ENCODE data around the gene RRAGD.

The RRAGD gene

DNA sequence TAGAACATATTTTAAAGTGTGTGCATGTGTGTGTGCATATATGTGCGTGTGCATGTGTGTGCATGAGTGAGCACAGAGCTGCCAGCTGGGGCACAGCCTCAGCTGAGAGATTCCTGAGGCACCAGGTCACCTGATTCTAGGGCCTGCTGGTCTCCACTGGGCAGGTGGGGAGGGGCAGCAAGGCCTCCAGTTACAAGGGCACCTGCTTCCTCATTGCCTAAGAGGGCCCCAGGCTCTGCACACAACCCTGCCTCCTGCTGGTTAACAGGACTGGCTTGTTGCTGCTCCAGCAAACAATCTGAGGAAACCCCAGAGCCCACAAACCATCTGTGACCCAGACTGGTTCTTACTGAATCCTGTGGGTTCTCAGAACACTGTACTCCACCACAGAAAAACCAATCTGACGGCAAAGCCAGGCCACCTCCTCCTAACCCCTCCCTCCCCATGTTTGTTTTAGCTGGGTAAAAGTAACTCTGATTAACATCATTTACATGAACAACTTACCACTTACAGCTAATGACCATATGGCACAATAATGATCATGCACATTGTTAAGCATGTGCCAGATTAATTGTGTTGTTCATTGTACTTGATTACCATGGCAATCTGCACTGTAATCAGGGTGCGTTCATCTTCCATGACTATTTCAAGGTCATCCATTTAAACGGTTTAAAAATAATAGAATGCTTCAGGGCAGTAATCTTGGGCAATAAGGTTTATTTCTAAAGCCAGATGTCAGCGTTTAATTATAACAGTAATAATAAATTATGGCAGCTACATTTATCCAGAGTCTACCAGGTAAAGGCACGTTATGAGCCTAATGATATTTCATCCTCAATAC lies 36.4 kb downstream of the RRAGD start:
- peak; percentile 93 for DNase-seq

DNA sequence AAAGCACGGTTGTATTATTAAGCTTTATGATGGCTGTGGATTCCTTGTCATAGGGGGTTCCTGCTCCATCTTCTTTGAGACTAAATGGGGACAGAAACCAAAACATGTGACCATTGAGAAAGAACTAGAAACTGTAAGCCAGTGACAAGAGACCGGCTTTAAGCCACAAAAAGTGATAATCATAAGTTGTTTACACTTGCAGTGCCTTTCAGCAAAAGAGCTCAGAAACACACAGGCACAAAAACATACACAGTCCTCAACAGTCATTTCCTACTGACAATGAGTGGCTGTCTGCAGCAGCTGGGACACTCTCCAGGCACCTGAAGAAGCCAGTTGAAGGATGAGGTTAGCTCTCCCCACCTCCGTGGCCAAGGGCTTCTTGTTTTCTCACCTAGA lies 39.6 kb downstream of the RRAGD start:
- DNase-seq: no peak

DNA sequence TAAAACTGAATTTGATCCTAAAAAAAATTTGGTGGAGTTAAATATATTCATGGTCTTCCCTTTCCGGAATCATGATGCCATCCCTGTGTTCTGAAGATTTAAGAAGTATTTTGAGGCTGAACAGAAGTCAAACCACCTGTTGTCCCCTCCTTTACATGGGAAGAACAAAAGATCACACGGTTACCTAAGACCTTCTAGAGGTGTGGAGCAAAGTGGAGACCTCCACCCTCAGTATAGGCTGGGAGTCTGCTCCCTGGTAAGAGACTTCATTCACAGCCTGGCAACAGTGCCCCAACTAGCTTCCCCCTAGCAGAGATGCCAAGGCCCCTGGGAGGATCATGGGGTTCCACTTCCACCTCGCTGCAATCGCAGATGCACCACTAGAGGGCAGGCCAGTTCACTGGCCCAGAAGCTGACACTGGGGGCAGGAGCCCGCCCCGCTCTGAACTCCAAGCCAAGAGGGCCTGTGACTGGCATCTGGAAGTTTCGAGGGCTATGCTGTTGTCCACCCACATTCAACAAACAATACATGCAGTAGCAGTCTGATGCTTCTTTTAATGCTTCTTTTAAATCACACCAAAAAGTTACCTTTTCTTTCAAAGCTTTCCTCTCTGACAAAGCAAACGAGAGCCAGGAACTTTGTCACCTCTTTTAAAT lies 40.1 kb downstream of the RRAGD start:
- peak; percentile 77 for DNase-seq

DNA sequence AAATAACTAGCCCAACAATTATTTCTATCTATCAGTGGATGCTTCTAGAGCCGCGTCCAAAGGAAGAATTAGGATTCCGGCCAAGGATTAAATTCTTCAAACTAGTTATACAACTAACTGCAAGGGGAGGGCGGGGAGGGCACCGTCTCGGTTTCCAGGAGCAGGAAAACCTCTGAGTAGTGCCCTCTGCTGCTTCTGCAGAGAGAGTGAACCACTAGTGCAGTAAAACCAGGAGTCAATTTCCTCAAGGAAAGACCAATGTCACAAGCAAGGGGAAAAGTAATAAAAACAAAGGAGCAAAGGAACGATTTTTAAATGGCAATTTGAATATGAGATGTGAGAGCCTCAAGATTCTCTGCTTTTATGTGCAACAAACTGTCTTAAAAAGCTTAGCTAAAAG lies 43.1 kb downstream of the RRAGD start:
- no peak for DNase-seq

DNA sequence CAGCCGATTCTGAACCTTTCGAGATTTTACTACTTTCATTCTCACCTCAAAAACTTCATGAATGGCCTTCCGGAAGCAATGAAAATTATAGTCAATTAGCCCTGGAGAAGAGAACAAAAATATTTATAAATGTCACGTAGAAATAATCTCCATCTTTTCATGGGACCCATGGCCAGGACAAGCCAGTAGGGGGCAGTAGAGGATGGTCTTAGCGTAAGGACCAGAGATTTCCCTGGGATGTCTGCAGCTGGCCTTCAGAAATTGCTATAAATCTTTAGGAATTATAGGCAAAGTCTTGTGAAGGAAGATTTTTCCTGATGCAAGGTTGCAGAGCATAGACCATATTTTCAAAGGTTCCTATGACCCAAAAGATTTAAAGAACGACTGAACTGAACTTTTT lies 44.0 kb downstream of the RRAGD start:
- peak; percentile 76 for DNase-seq

DNA sequence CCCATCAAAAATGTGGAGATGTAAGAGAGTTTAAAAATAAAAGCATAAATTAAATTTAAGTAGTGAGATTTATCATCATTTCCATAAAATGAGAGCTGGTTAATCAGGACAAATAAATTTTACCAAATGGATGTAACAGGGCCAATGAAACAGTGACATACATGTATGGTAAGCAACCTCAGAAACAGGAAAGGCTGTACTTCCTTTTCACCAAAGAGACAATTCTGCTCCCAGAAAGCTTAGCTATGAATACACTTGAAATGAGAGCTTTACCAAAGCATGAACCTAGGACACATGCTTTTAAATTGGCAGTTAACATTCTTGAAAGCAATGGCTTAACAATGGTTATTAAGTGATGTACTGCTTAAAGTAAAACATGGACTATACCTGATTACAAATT lies 47.5 kb downstream of the RRAGD start:
- DNase-seq: no peak

DNA sequence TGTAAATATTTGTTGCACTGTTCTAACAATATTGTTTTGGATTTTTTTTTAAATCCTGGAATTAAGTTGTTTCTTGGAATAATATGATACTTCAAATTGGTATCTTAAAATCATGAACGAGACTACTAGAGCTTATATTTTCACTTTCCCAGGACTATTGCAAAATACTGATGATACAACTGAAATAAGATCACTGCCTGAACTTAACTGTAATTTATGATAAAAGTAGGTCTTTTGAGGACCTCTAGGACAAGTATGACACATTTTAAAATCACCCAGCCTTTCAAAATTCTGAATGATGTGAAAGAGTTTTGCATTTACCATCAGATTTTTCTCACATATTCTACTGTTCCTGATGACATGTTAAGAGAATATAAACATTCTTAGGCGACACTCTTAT lies 50.9 kb downstream of the RRAGD start:
- DNase-seq: no peak

DNA sequence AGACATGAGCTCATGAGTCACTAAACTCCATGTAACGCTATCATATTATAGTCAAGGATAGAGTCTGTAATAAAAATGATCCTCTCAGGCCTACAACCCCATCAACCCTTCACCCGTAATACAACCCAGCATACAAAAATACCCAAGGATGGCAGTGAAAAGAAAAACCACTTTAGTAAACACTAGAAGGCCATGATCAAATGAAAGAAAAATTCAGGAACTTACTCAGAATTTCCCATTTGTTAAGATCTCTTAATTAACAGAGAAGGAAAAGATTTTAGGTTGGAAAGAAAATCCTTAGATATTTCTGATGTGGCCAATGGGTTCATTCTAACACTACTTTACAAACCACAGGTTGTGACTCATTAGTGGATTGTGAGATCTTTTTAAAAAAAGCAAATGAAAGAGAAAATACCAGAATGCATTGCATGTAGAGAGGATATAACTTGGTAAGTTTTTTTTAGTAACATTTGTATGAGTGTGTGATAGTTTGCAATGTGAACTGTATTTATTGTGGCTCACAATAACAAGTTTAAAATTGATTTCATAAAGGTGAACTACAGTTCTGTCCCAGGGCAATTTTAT lies 51.6 kb downstream of the RRAGD start:
- DNase-seq: no peak

DNA sequence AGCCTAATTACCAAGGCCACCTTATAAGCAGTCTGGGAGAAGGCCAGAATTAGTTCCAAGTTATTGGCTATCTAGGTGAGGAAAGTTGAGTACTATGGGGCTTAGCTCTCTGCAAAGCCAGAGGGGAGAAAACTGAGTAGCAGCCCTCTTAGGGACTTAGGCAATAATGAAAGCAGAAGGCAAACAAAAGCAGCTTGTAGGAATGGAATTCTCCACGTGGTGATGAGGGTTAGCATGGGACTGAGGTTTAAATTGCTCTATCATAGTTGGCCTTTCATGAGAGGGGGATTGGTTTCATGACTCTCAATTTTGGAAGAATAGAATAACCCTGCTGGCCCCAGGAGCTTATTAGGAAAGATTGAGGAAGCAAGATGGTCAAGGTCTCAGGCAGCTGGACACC lies 52.5 kb downstream of the RRAGD start:
- DNase-seq: peak; percentile 18

DNA sequence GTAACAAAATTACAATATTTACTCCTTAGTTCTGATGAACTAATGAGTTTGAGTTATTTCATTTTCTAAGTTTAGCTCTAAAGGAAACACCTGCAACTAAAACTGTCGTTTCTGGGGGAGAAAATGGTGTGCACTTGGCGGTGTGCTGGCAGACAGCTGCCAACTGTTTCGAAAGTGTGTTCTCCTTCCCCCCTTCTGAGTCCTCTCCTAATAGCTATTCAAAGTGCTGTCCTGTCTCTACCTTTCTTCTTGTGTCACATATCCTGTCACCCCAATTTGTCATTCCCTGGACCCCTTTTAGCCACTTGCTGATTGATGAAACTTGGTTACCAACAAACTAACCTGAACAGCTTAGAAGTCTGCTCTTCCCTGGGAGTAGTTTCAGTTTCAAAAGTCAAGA lies 54.7 kb downstream of the RRAGD start:
- DNase-seq: no peak

DNA sequence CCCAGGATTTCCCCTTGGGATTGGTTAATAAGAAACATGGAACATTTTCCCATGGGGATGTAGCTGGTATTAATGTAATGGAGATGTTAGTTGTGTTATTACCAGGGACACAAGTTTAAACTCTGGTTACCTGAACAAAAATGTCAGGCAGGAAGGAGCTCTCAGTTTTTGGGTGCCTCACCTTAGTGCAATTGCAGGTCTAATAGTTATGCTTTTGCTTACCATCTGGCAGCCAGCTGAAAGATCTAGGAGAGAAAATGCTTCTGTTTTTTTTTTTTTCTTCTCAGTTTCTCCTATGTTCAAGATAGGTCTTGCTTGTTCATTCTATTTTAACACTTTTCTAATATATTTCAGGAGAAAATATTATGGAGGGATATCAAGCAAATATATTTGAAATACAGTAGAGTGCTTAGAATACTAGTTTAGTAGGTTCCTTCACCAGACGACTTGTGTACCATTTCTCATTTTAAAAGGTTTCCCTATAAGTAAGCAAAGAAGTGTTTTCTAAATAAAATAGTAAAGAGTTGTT lies 55.4 kb downstream of the RRAGD start:
- DNase-seq: no peak

DNA sequence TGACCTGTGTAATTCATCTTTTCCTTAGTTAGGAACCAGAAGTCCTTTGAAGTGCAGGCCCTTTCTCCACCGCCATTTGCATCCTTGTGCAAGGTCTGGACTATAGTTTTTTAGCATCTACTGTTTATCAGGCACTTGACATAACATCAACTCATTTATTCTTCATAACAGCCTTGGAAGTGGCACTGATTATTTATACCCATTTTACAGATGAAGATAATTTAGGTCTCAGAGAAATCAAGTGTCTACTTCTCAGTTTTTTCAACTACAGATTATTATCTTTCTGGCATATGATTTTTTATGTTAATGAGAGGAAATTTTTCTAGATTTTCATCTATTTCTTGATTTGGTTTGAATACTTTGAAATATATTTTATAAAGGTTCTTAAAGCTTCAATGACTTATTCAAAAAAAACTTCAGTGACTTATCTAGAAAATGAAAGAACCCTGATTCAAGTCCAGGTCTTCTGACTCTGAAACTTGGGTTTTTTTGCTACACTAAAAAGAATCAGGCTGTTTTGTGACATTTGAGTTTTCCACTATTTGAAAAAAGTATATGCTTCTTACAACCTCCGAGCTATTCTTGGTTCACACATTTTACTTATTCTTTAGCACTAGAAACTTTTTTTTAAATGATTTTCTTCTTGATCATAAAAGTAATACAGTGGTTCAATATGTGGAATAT lies 56.4 kb downstream of the RRAGD start:
- no peak for DNase-seq

DNA sequence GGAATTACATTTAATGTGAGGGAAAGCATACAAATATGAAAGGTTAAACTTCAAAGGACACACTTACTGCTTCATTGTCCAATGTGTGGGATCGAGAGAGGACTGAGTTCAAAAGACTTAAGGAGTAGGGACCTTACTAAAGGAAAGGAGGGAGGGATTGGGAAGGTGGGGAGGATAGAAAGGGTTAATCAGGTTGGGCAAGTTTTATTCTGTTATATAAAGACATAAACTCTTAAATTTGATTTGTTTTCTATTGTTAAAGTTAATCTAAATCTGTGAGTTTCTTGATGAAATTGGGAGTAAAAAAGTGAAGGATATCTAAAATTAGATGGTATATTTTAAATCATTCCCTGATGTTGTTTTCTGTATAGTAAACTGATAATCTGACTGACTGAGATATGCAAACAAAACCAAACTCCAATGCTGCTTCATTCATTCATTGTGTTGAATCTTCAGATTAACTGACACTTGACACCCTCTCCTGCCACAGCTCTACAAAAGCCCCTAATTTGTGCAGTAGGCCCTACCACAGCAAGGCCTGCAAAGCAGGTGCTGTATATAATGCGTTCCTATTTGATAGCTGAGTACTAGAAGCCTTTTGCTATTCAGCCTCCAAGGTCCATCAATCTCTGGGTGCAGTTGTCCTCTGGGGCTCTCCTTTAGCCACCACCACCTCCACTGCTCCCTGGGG lies 58.2 kb downstream of the RRAGD start:
- peak; percentile 81 for DNase-seq

DNA sequence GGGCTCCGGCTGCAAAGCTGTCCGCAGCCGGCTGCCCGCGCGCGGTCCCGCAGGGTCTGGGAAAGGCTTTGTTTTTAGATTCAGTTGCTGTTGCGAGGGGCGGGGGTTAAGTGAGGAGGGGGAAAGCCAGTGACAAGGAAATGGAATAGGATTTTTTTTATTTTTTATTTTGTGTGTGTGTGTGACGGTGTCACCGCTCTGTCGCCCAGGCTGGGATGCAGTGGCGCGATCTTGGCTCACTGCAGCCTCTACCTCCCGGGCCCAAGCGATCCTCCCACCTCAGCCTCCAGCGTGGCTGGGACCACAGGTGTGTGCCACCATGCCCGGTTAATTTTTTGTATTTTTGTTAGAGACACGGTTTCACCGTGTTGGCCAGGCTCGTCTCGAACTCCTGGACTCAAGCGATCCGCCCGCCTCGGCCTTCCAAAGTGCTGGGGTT lies 58.9 kb downstream of the RRAGD start:
- DNase-seq: no peak

DNA sequence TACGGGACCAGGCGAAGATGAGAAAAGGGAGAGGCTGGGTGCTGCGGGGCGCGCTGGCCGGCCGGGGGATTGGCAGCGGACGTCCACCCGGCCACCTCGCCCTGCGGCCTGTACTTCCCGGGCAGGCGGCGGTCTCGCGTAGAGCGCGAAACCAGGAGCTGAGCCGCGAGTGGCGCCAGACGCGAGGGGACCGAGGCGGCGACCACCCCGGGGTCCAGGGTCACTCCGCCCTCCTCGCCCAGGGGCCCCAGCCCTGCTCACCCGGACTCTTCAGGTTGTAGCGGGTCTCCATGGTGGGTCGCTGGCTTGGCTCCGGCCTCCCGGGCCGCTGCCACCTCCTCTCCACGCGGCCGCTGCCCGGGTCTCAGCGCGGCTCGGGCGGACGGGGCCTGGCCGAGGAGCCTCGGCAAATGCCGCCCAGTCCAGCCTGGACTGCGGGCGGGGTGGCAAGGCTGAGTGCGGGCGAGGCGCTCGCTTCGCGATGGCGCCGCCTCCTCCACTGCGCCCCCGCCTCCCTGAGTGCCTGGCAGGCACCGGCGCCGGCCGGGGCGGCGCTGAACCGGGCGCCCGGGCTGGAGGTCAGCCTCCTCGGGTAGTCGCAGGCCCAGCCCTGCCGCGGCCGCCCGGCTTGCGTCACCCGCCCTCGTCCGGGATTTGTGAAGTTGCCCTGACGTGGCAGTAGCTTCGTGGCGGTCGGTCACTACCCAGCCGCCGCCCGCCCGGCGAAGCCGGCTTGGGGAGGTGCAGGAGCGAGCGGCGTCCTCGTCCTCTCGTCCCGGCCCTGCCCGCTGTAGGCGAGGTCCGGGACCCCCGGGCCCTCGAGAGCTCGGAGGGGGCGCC lies 59.6 kb downstream of the RRAGD start, which contains the start of gene UBE2J1:
UBE2J1 (minus strand) TSS at position 445 of the 840 bp plus-strand sequence; CDS start at position 292, 153 bp downstream.
- peak; percentile 69 for DNase-seq

DNA sequence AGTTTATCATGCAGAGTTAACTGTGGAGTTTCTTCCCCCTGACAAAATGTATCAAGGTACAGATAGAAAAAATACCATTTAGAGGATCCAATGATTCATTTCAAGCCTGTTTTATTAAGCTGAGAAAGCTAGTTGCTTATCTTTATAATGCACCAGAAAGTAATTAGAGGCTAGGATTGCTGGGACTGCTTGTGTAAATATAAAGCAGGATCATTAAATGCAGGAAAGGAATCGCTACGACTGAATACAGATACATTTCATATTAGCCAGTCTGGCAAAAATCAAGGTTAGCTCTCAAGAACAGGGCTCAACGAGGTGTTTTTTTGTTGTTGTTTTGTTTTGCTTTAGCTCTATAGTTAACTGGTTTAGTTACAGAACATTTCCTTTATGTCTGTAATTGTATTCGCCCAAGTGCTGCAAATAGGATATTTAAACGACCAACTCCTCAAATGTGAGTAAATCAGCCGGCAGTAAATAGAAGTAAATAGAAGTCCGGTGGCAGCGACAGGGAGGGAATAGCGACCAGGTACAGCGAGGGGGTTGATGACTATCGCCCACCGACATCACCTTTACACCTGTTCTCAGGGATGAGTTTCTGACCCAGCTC lies 60.3 kb downstream of the RRAGD start:
- peak; percentile 48 for DNase-seq

DNA sequence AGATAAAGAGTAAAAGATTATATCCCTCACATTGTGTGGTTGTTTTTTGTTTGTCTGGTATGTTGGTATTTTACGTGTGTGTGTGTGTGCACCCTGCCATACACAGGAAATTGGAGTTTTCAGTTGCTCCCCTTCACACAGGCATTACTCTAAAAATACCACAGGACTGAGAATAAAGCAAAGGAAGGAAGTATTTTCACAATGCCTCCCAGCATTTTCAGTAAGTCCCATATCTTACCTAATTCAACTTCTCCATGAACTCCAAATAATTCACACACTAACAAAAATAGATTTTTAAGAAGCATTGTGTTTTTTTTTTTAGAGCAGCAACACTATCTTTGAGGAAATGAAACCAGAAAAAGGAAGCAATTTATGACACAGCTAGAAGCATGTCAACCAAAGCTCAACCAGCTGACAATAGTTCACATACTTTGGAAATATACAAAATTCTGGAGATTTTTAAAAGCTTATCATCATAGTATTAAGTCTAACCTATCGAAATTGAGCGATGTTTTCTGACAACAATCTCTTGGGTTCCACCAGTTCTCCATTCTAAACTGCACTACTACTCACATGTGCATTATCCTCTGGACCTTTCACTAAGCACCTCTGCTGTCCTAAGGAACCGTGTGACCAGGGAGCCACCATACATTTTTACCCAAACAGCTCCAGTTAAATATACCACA lies 61.6 kb downstream of the RRAGD start:
- DNase-seq: no peak

DNA sequence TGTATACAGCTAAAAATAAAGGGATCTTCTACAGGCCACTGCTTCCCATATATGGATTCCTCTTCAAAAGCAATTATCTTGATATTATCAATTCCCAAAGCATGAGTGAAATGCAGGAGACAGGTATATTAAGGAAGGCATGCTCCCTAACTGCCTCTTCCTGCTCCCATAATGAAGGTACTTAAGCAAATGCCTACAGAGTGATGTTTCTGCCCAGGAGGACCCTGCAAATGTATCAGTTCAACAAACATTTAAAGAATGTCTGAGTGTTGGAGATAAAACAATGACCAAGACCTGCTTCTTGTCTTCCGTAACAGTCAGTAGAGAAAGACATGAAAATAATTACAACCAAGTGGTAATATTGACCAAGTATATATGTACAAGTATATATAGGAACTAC lies 63.7 kb downstream of the RRAGD start:
- DNase-seq: no peak

DNA sequence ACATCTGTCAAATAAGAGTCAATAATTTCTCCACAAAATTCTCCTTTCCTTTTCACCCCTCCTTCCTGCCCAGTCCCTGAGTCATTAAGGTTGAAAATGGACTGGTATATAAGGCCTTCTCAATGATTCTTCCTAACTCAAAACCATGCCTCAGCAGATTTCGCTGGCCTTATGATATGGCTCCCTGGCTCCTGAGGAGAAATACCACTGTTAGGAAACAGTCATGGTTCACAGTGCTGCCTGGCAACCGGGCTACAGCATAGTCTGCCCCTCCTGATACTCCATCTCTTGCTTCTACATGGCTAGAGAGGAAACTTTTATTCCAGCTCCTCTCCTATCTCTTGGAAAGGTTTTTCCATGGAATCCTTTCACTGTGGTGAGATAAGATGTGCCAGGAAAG lies 64.2 kb downstream of the RRAGD start:
- no peak for DNase-seq

DNA sequence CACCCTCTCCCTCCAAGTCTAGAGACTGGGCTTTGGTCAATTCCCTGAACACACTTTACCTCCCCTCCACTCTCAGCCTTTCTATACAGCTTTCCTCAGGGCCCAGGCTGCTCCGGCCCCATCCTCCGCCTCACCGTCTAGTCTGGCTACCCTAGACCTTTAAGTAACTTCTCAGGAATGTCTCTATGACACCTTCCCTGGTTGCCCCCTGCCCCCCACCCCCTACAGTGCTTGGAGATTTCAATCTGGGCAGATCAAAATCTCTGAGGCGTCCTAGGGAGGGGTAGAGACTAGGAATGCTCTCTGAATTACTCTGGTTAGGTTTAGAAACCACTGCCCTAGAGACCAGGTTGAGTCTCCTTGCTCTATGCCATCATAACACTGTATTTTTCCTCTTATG lies 65.6 kb downstream of the RRAGD start:
- no peak for DNase-seq

DNA sequence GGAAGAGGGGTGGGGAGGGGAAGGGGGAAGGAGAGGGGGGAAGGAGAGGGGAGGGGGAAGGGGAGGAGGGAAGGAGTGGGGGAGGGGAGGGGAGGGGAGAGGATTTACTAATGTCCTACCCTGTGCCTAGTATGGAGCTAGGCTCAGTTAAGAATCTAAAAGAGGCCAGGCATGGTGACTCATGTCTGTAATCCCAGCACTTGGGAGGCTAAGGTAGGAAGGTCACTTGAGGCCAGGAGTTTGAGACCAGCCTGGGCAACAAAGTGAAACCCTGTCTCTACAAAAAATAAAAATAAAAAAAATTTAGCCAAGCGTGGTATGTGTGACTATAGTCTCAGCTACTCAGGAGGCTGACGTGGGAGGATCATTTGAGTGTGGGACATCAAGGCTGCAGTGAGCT lies 72.5 kb downstream of the RRAGD start:
- DNase-seq: peak; percentile 12
